Measurements from ENCODE around the gene LAD1.

DNA sequence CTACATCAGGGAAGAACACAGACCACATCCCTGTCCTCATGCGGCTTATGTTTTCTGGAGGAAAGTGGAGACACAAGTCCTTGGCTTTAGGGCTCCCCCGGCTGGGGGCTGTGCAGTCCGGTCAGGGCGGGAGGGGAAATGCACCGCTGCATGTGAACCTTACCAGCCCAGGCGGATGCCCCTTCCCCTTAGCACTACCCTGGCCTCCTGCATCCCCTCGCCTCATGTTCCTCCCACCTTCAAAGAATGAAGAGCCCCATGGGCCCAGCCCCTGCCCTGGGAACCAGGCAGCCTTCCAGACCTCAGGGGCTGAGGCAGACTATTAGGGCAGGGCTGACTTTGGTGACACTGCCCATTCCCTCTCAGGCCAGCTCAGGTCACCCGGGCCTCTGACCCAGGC, 67.1 kb downstream of the LAD1 start:
- TF ChIP-seq, protein P1, sequence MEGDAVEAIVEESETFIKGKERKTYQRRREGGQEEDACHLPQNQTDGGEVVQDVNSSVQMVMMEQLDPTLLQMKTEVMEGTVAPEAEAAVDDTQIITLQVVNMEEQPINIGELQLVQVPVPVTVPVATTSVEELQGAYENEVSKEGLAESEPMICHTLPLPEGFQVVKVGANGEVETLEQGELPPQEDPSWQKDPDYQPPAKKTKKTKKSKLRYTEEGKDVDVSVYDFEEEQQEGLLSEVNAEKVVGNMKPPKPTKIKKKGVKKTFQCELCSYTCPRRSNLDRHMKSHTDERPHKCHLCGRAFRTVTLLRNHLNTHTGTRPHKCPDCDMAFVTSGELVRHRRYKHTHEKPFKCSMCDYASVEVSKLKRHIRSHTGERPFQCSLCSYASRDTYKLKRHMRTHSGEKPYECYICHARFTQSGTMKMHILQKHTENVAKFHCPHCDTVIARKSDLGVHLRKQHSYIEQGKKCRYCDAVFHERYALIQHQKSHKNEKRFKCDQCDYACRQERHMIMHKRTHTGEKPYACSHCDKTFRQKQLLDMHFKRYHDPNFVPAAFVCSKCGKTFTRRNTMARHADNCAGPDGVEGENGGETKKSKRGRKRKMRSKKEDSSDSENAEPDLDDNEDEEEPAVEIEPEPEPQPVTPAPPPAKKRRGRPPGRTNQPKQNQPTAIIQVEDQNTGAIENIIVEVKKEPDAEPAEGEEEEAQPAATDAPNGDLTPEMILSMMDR (IDR thresholded peaks at IDR 0.05; ENCODE audit: insufficient read depth, low read length): no peak
- TF ChIP-seq POLR2AphosphoS5 (IDR thresholded peaks at IDR 0.05; ENCODE audit: low read depth) (no peak), GABPA (IDR thresholded peaks at IDR 0.05; ENCODE audit: low read depth) (no peak), REST (IDR thresholded peaks at IDR 0.05; ENCODE audit: insufficient replicate concordance, low read depth) (no peak), SPI1 (IDR thresholded peaks at IDR 0.05; ENCODE audit: borderline replicate concordance, low read depth) (no peak)
